Activated CD4-positive, alpha-beta T cell treated with anti-CD3 and anti-CD28 coated beads, Interleukin-2, amount 10 ng/mL, durations not matched to agents 7 days and 5 days (primary cell): Measurements from ENCODE around the gene NCK2. TPM values are rescaled to one million over a fixed set of nuclear protein-coding genes. Genes with fewer than 3 reads are reported as not detected.

Experiments
- CTCF ChIA-PET: fragments of 350-600 bp; sonication (Branson Sonifier 250); formaldehyde crosslinking; loops from one replicate; lab custom pipeline; 2021; ENCODE audit warnings: antibody characterized with exemption; lab: Charles Lee
- POLR2A ChIA-PET: fragments of 350-600 bp; sonication (Branson Sonifier 250); formaldehyde crosslinking; loops from one replicate; lab custom pipeline; 2021; ENCODE audit warnings: antibody characterized with exemption; lab: Charles Lee
- DNase-seq: peaks from one replicate; pipeline ENCODE4 v3.0.0-alpha.2; 2020
- H3K27ac Mint-ChIP-seq: one replicate; pipeline ENCODE4 v1.8.0; 2021; ENCODE audit warnings: mild to moderate bottlenecking, moderate library complexity, mixed read lengths
- H3K27me3 Mint-ChIP-seq: one replicate; pipeline ENCODE4 v1.8.0; 2021; ENCODE audit warnings: mixed read lengths
- H3K36me3 Mint-ChIP-seq: one replicate; pipeline ENCODE4 v1.8.0; 2021; ENCODE audit warnings: low read depth, mixed read lengths
- H3K4me1 Mint-ChIP-seq: one replicate; pipeline ENCODE4 v1.8.0; 2021; ENCODE audit warnings: mixed read lengths
- H3K4me3 Mint-ChIP-seq: one replicate; pipeline ENCODE4 v1.8.0; 2021; ENCODE audit warnings: mild to moderate bottlenecking, moderate library complexity, mixed read lengths
- H3K9me3 Mint-ChIP-seq: one replicate; pipeline ENCODE4 v1.8.0; 2021; ENCODE audit warnings: mixed read lengths
- total RNA-seq, 2 experiments: library from RNA; stranded (reverse); gene quantifications; one replicate each; pipeline ENCODE4 v1.2.3, GENCODE V29; 2021

Gene NCK2
- total RNA-seq, 2 experiments from 2014 or later = 73.3 to 84.1 TPM

DNA sequence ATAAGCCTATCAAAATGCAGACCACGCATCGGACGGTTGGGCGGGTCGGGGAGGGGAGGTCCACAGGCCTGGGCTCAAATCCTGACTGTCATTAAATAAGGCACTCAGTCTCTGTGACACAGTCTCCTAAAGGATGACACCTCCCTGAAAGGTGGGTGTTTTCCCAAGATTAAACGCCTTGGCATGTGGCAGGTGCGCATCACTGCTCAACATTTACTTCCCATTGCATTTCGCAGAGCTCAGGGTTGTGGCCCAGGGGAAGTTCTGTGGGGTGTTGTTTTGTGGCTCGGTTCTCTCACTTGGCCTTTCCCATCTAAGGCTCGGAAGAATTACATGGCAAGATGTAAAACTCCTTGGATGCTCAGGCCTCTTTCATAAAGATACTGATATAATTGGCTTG is 107.4 kb downstream of the NCK2 start:
- Mint-ChIP-seq H3K9me3 (no peaks in the 10 kb centered on the region), H3K4me3 (no peak overlapping the region), H3K4me1 (peaks cover 56% of the 10 kb centered on the region), H3K27me3 (no peaks in the 10 kb centered on the region), H3K27ac (peak overlapping the region; percentile 19), H3K36me3 (peaks cover 61% of the 10 kb centered on the region)
- no peak for DNase-seq
- ChIA-PET POLR2A (no interaction called here), CTCF (interaction anchor here (0.6 to 1.0 kb wide), 2 partner anchors 7 to 11 kb away, joined by 3 to 5 read pairs; no protein-coding TSS in a partner anchor)

DNA sequence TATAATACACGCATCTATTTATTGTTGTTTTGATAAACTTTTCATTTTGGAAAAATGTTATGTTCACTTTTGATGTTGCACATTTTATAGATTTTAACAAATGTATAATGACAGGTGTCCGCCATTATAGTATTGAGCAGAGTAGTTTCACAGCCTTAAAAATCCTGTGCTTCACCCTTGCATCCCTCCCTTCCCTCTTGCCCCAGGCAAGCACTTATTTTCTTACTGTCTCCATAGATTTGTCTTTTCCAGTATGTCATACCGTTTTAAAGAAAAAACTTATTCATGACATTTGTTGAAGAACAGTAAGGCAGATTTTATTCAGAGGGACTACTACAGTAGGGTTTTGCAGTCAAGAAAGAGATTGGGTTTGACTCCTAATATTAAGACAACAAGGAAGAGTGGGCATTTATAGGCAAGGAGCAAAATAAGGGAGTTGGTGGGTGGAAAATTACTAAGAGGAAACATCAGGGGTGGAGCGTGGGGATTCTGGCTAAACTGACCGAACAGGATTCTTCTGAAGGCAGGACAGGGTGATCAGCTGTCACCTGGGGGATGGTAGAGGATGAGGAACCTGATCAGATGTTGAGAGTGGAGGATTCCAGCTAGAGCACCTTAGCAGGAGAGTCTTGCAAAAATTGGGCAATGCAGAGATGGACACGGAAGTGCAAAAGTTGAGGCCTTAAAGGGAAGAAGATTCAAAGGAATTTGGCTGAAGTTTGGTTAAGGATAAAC is 108.8 kb downstream of the NCK2 start:
- CTCF ChIA-PET = no interaction called here

DNA sequence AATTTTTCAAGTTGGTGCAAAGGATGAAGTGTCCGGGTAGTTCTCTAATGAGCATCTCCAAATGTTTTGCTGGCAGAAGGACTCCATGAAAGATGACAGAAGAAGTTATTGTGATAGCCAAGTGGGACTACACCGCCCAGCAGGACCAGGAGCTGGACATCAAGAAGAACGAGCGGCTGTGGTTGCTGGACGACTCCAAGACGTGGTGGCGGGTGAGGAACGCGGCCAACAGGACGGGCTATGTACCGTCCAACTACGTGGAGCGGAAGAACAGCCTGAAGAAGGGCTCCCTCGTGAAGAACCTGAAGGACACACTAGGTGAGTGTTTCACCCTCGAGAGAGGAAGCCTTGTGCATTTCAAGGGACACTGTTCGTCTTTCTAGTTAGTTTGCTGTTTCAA is 110.3 kb downstream of the NCK2 start:
- H3K9me3 Mint-ChIP-seq = no peaks in the 10 kb centered on the region
- ChIA-PET CTCF (interaction anchor here (0.6 to 2.5 kb wide), 4 partner anchors 9 to 51 kb away, joined by 3 to 9 read pairs (median 3); no protein-coding TSS in a partner anchor), POLR2A (no interaction called here)
- H3K27ac Mint-ChIP-seq = peak overlapping the region; percentile 80
- H3K4me1 Mint-ChIP-seq = peaks cover 71% of the 10 kb centered on the region
- H3K4me3 Mint-ChIP-seq = no peak overlapping the region
- H3K27me3 Mint-ChIP-seq = no peaks in the 10 kb centered on the region
- DNase-seq = no peak
- peaks cover 65% of the 10 kb centered on the region for H3K36me3 Mint-ChIP-seq

More for the DNA sequence above, 108.8 kb downstream of the NCK2 start:
- DNase-seq = no peak
- H3K36me3 Mint-ChIP-seq = peaks cover 65% of the 10 kb centered on the region
- no peaks in the 10 kb centered on the region for H3K27me3 Mint-ChIP-seq
- peaks cover 63% of the 10 kb centered on the region for H3K4me1 Mint-ChIP-seq
- POLR2A ChIA-PET = no interaction called here
- H3K9me3 Mint-ChIP-seq = no peaks in the 10 kb centered on the region
- no peak overlapping the region for H3K4me3 Mint-ChIP-seq
- peak overlapping the region; percentile 17 for H3K27ac Mint-ChIP-seq

DNA sequence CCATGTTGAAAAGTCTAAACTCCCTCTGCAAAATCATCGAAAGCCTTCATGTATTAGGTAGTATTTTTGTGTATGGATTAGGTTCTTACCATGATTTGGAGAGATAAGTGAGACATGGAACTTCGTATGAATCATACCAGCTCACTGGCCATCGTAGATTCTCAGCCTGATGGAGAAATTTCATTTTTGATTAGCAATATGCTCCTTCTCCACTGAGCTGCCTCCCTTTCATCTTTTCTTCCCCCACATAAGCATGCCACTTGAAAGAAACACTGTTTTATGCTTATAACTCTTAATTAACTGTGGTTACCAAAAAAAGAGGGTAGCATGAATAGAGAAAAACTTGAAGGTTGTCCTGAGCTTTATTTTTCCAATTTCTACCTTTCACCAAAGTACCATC is 111.9 kb downstream of the NCK2 start:
- H3K27ac Mint-ChIP-seq = peak overlapping the region; percentile 91
- H3K9me3 Mint-ChIP-seq = no peaks in the 10 kb centered on the region
- H3K27me3 Mint-ChIP-seq = no peaks in the 10 kb centered on the region
- peaks cover 67% of the 10 kb centered on the region for H3K36me3 Mint-ChIP-seq
- ChIA-PET POLR2A (interaction anchor here (0.5 to 0.7 kb wide), 2 partner anchors 35 to 61 kb away, joined by 3 to 4 read pairs; no protein-coding TSS in a partner anchor), CTCF (interaction anchor here (0.6 to 2.5 kb wide), 5 partner anchors 18 to 300 kb away, joined by 3 to 9 read pairs (median 3); no protein-coding TSS in a partner anchor)
- H3K4me3 Mint-ChIP-seq = peak overlapping the region; percentile 66
- no peak for DNase-seq
- peaks cover 85% of the 10 kb centered on the region for H3K4me1 Mint-ChIP-seq

DNA sequence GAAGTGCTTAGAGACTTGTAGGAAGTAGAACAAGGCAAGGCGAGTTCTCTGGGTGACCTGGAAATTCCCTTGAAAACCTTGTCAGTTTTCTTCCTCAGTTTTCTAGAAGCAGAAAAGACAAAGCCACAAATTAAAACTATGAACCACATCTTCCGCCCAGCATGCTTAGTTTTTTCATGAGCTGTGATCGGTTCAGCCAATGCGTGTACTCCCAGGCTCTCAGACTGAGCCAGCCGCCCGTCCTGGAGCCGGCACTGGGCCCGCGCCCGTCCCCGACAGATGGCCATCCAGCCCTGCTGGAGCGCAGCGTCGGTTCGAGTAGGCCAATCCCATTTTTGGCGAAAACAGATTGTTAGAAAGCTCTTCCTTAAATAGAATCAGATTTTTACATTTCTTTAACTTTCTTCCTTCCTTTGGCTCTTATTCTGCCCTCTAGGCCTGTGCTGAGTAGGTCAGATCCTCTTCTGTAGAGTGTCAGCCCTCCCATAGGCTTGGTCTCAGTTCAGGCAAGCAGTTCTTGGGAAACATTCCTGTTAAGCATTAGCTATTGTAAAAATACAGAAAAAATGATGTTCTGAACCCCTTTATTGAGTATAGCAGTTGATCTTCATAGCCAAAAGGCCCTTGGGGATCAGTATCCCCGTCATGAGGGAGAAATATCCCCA is 112.5 kb downstream of the NCK2 start:
- H3K27me3 Mint-ChIP-seq = no peaks in the 10 kb centered on the region
- peak overlapping the region; percentile 66 for H3K4me3 Mint-ChIP-seq
- ChIA-PET POLR2A (interaction anchor here (0.5 kb wide), 1 partner anchor 62 kb away, joined by 3 read pairs; no protein-coding TSS in a partner anchor), CTCF (interaction anchor here (0.6 to 2.5 kb wide), 7 partner anchors 17 to 260 kb away, joined by 3 to 9 read pairs (median 4); no protein-coding TSS in a partner anchor)
- peak overlapping the region; percentile 91 for H3K27ac Mint-ChIP-seq
- DNase-seq = peak; percentile 27
- peaks cover 68% of the 10 kb centered on the region for H3K36me3 Mint-ChIP-seq
- H3K9me3 Mint-ChIP-seq = no peaks in the 10 kb centered on the region
- H3K4me1 Mint-ChIP-seq = peaks cover 86% of the 10 kb centered on the region

DNA sequence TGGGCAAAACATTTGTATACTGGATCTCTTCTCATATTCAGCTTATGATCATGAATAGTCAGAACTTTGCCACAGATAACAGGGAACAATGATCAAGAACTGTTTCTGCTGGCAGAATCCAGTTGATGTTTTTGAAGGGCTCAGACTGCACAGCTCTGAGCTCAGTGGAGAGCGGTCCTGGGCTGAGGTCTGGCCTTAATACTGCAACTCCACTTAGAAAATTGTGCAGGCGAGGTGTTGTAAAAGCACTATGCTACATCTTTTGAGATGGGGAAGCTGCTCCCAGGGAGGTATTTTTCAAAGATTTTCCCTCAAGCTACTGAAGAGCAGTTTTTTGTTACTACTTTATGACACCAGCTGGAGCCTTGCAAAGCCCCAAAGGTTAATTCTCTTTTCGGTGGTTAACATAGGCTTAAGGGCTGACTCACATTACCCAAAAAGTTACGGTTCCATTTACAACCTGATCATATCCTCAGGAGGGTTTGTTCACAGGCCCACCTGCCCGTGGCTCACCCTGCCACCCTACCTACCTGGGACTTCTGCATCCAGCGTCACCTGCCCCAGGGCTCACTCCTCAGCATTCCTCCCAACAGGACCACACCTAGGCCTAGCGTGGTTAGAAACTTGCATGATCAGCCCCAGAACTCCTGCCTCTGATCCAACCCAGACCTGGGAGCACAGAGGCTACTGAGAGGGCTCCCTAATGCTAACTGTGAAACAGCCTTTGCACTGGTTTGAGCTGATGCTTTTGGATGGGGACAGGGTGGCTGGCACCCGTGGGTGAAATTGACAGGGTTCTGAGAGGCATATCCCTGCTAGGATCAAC is 114.4 kb downstream of the NCK2 start:
- no peak for DNase-seq
- Mint-ChIP-seq H3K36me3 (peaks cover 68% of the 10 kb centered on the region), H3K4me1 (peaks cover 91% of the 10 kb centered on the region), H3K9me3 (no peaks in the 10 kb centered on the region), H3K27ac (peak overlapping the region; percentile 69), H3K27me3 (no peaks in the 10 kb centered on the region), H3K4me3 (peak overlapping the region; percentile 5)
- POLR2A ChIA-PET = interaction anchor here (0.6 kb wide), 1 partner anchor 94 kb away, joined by 3 read pairs; no protein-coding TSS in a partner anchor
- CTCF ChIA-PET = interaction anchor here (1.0 to 1.1 kb wide), 2 partner anchors 16 to 22 kb away, joined by 3 read pairs; no protein-coding TSS in a partner anchor

DNA sequence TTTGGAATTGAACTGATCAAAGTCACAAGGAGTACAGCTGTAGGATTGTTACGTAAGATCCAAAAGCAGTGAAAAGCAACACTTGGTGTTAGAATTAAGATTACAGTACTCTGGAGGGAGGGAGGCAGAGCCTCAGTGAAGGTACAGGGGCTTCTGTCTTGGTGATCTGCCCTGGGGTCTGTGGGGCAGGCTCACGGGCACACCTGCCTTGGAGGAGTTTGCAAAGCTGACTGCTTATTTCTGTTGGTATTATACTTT is 114.9 kb downstream of the NCK2 start:
- H3K9me3 Mint-ChIP-seq = no peaks in the 10 kb centered on the region
- H3K4me1 Mint-ChIP-seq = peaks cover 97% of the 10 kb centered on the region
- H3K4me3 Mint-ChIP-seq = no peak overlapping the region
- H3K36me3 Mint-ChIP-seq = peaks cover 74% of the 10 kb centered on the region
- H3K27ac Mint-ChIP-seq = peak overlapping the region; percentile 36
- no peaks in the 10 kb centered on the region for H3K27me3 Mint-ChIP-seq
- CTCF ChIA-PET = interaction anchor here (0.9 kb wide), 1 partner anchor 73 kb away, joined by 3 read pairs; no protein-coding TSS in a partner anchor
- DNase-seq = no peak
- POLR2A ChIA-PET = no interaction called here

DNA sequence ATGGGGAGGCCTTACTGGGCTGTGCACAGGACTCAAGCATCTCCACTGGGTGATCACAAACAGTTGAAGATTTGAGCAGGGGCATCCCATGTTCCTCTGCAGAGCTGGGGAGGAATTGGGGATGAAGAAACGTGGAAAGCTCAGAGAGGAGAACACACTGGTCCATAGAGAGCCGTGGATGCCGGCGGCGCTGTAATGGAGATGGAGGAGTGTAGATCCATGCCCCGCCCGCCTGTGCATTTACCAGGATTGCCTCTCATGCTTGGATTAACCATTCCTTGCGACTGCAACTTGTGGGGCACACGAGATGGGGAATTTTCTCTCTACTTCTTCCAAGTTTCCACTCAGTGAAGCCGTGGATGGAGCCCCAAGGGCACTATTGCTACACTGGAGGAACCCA is 115.9 kb downstream of the NCK2 start:
- CTCF ChIA-PET = interaction anchor here (0.9 kb wide), 1 partner anchor 74 kb away, joined by 3 read pairs; no protein-coding TSS in a partner anchor
- H3K9me3 Mint-ChIP-seq = no peaks in the 10 kb centered on the region
- H3K4me1 Mint-ChIP-seq = peaks cover 97% of the 10 kb centered on the region
- DNase-seq = no peak
- H3K27me3 Mint-ChIP-seq = no peaks in the 10 kb centered on the region
- no peak overlapping the region for H3K4me3 Mint-ChIP-seq
- H3K27ac Mint-ChIP-seq = no peak overlapping the region
- peaks cover 65% of the 10 kb centered on the region for H3K36me3 Mint-ChIP-seq
- POLR2A ChIA-PET = no interaction called here

DNA sequence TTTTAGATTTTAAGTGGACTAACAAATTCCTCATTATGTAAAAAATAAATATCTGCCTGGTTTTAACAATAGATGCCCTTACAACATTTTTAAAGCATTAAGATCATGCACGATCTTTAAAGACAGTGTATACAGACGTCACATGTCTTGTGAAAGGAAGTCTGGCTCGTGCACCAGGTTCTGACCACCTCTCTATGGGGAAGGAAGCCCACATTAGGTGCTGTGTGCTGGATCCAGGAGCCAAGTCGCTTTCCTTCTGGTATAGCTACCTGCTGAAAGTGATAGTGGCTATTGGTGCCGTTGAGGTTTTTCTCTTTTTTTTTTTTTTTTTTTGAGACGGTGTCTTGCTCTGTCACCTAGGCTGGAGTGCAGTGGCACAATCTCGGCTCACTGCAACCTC is 116.5 kb downstream of the NCK2 start:
- POLR2A ChIA-PET = interaction anchor here (0.7 kb wide), 1 partner anchor 14 kb away, joined by 3 read pairs; no protein-coding TSS in a partner anchor
- no peaks in the 10 kb centered on the region for H3K9me3 Mint-ChIP-seq
- CTCF ChIA-PET = interaction anchor here (0.6 kb wide), 1 partner anchor 35 kb away, joined by 3 read pairs; no protein-coding TSS in a partner anchor
- peaks cover 59% of the 10 kb centered on the region for H3K36me3 Mint-ChIP-seq
- DNase-seq = peak; percentile 25
- peak overlapping the region; percentile 54 for H3K27ac Mint-ChIP-seq
- H3K27me3 Mint-ChIP-seq = no peaks in the 10 kb centered on the region
- no peak overlapping the region for H3K4me3 Mint-ChIP-seq
- peaks cover 91% of the 10 kb centered on the region for H3K4me1 Mint-ChIP-seq

DNA sequence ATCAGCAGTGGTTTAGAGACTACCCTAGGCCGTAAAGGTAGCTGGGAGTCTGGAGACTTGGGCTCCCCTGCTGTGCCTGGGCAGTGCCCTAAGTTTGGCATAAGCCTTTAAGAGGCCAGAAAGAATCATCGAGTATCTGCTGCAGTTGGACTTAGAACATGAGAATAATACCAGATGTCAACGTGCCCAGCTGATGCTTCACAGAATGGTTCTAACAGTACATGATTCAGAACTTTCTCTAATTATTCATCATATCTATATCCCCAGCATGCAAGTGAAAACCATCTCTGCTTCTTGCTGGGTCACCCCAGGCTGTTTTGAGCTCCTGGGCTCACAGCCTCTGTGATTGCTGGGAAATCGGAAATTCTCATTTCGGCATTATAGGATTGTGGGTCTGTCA is 118.1 kb downstream of the NCK2 start:
- Mint-ChIP-seq H3K27me3 (no peaks in the 10 kb centered on the region), H3K4me1 (peaks cover 75% of the 10 kb centered on the region), H3K27ac (no peak overlapping the region), H3K4me3 (no peak overlapping the region), H3K9me3 (no peaks in the 10 kb centered on the region), H3K36me3 (peaks cover 44% of the 10 kb centered on the region)
- ChIA-PET POLR2A (no interaction called here), CTCF (interaction anchor here (0.9 to 1.6 kb wide), 2 partner anchors 8 to 12 kb away, joined by 3 read pairs; no protein-coding TSS in a partner anchor)
- DNase-seq = no peak

DNA sequence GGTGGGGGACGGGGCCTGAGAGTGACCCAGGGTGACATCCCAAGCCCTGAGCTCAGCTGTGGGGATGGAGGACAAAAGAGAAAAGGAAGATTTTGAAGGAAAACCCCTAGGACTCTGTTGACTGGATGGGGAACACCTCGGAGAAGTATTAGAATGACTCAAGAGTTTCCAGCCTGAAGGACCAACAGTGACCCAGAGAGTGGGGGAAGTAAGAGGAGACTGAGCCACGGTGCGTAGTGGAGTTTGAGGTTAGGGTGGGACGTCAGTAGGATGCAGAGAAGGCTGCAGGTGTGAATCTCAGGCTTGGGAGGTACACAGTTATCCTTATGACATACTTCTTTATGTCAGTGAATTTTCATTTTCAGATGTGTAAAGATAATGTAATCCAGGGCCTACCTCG is 119.5 kb downstream of the NCK2 start:
- ChIA-PET POLR2A (no interaction called here), CTCF (interaction anchor here (1.2 to 1.6 kb wide), 3 partner anchors 9 to 239 kb away, joined by 3 read pairs; no protein-coding TSS in a partner anchor)
- Mint-ChIP-seq H3K36me3 (peaks cover 40% of the 10 kb centered on the region), H3K9me3 (no peaks in the 10 kb centered on the region), H3K4me3 (no peak overlapping the region), H3K27ac (peak overlapping the region; percentile 66), H3K27me3 (no peaks in the 10 kb centered on the region), H3K4me1 (peaks cover 72% of the 10 kb centered on the region)
- DNase-seq = no peak
